ENCODE data around the gene PCNX2.

DNA sequence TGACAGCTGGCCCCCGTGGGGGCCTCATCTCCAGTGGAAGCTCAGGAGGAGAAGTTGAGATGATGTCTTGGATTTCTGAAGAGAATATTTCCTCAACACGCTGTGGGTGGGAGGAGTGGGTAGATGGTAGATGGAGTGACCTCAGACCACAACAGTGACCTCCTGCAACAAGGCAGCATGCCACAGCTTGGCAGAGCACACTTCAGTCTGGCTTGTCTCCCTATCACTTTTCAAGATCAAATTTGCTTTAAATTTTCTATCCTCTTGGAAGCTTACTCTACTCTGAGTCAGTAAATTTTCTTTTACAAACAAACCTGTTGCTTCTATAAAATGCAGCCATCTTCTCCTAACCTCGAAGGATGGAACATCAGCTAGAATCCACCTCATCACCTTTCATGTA, 285.4 kb downstream of the PCNX2 start:
- TF ChIP-seq, protein P1, sequence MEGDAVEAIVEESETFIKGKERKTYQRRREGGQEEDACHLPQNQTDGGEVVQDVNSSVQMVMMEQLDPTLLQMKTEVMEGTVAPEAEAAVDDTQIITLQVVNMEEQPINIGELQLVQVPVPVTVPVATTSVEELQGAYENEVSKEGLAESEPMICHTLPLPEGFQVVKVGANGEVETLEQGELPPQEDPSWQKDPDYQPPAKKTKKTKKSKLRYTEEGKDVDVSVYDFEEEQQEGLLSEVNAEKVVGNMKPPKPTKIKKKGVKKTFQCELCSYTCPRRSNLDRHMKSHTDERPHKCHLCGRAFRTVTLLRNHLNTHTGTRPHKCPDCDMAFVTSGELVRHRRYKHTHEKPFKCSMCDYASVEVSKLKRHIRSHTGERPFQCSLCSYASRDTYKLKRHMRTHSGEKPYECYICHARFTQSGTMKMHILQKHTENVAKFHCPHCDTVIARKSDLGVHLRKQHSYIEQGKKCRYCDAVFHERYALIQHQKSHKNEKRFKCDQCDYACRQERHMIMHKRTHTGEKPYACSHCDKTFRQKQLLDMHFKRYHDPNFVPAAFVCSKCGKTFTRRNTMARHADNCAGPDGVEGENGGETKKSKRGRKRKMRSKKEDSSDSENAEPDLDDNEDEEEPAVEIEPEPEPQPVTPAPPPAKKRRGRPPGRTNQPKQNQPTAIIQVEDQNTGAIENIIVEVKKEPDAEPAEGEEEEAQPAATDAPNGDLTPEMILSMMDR (IDR thresholded peaks at IDR 0.05), result no peak
- no peak for TF ChIP-seq EZH2 (IDR thresholded peaks at IDR 0.05; ENCODE audit: borderline replicate concordance, insufficient read depth, low read depth, low read length, poor library complexity, severe bottlenecking)

Measured in B cell (primary cell).